WI38 (cell line): ENCODE data around the gene ARMC3.

ENCODE experiments used
- H3K4me3 ChIP-seq: 2 replicates; pipeline ENCODE4 v1.5.1; 2011; ENCODE audit warnings: low read depth, mild to moderate bottlenecking, control low read depth, low read length
- TF ChIP-seq, protein P1 (sequence below): IDR thresholded peaks from 2 replicates; pipeline ENCODE4 v1.5.1; 2012; ENCODE audit warnings: low read depth, mild to moderate bottlenecking, control low read depth, low read length

The ARMC3 gene

DNA sequence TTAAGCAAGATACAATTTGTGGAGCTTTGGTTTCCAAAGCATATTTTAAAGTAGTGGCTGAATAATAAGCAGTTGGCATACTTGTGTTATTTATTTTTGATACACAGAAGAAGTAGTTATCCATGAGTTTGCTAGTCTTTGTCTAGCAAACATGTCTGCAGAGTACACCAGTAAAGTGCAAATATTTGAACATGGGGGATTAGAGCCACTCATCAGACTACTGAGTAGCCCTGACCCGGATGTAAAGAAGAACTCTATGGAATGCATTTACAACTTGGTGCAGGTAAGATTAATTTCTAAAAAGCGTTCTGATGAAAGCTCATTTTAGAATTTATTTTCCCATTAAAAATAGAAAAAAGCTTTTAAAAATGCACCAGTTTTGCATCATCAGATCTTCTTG is 31.4 kb downstream of the ARMC3 start:
- H3K4me3 ChIP-seq: no peak overlapping the region

DNA sequence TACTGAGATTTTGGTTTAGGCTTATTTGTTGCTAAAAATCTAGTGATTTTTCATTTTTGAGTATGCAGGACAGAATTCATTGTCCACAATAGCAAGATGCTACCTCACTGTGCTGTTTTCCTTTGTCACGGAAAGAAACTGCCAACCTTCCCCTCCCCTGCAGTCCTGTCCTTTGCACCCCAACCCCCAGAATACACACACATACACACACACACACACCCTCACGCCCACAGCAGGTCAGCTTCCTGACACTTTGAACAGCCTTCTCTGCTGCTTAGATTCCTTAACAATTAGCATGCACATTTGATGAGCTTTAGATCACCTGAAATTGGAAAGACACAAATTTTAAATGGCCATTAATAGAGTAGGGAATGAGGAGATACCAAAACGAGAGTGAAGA is 32.1 kb downstream of the ARMC3 start:
- TF ChIP-seq, protein P1, sequence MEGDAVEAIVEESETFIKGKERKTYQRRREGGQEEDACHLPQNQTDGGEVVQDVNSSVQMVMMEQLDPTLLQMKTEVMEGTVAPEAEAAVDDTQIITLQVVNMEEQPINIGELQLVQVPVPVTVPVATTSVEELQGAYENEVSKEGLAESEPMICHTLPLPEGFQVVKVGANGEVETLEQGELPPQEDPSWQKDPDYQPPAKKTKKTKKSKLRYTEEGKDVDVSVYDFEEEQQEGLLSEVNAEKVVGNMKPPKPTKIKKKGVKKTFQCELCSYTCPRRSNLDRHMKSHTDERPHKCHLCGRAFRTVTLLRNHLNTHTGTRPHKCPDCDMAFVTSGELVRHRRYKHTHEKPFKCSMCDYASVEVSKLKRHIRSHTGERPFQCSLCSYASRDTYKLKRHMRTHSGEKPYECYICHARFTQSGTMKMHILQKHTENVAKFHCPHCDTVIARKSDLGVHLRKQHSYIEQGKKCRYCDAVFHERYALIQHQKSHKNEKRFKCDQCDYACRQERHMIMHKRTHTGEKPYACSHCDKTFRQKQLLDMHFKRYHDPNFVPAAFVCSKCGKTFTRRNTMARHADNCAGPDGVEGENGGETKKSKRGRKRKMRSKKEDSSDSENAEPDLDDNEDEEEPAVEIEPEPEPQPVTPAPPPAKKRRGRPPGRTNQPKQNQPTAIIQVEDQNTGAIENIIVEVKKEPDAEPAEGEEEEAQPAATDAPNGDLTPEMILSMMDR: no peak
- H3K4me3 ChIP-seq: no peak overlapping the region

More for the DNA sequence above, 31.4 kb downstream of the ARMC3 start:
- TF ChIP-seq, protein P1: no peak

DNA sequence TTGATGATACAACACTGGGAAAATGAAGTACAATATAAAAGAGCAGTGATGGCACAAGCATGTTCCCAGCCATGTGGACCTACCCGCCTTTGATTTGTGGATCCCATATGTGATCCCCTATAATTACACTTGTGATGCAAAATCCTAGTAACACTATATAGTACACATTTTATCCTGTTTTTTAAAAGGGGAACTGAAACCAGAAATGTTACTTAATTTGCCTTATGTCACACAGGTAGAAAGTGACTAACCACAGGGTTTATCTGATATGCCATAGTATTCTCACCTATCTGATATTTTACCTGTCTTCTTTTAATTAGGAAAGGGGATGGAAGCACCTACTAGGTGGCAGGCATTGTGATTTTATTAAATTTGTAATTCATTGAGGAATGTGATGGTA is 35.0 kb downstream of the ARMC3 start:
- no peak overlapping the region for H3K4me3 ChIP-seq
- TF ChIP-seq, protein P1: no peak

DNA sequence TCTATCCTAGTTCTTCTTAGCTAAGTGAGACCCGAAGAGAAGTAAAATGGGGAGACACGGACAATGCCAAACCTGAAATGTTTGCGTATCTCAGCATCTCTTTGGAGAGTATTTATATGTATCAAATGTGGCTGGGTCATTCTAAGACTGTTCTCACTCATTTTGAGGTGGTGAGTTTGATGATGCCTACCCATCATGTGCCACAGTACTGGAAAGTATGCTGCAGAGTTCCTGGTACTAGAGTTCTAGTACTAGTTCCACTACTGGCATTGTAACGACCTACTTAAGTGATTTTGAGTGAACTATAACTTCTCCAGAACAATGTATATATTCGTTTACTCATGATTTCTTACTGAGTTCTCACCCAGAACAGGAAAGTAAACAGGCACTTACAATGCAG is 41.9 kb downstream of the ARMC3 start:
- H3K4me3 ChIP-seq: no peak overlapping the region
- TF ChIP-seq, protein P1: no peak

DNA sequence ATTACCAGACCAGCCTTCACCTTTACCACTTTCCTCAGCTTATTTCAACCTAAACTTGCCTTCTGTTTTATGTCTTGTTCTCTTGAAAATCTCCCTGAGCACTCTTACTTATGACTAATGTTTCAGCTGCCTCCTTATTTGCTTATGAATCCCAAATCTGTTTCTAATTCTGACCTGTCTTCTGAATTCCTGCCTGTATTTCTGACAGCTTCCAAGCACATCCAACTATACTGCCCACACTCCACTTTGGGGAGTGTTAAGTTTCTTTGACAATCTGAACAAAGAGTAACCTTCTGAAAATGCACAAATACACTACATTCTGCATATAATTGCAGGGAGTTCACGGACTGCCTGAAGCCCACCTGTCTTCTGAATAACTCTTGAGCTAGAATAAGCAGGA is 48.7 kb downstream of the ARMC3 start:
- no peak overlapping the region for H3K4me3 ChIP-seq
- TF ChIP-seq, protein P1: no peak

DNA sequence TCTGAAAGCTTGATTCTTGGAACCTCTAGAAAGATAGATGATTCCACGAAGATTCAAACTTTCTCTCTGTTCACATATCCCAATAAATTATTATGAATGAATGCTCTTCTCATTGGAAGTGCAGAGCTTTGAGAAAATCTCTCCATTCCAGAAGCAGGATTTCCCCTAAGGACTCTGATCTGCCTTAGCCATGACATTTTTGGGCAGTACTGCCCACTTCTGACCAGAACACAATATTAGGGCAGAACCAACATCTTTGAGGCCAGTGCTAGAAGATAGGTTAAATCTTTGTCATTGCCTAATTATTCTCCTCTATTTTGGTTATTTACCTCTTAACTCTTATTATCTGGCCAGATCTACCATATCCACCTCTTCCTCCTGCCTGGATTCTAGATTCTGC is 49.9 kb downstream of the ARMC3 start:
- TF ChIP-seq, protein P1: no peak
- no peak overlapping the region for H3K4me3 ChIP-seq

DNA sequence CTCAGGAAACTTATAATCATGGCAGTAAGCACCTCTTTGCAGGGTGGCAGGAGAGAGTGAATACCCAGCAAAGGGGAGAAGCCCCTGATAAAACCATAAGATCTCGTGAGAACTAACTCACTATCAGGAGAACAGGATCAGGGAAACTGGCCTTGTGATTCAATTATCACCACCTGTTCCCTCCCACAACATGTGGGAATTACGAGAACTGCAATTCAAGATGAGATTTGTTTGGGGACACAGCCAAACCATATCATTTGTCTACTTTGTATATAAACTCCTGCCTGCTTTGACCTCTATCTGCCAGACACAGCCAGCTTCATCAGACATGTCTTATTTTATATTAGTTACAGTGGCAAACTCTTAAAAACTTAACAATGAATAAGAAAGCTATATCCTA is 50.4 kb downstream of the ARMC3 start:
- TF ChIP-seq, protein P1: no peak
- H3K4me3 ChIP-seq: no peak overlapping the region
